Sigmoid colon (tissue), 7 donors: ENCODE results near the gene KCNB1. TPM values are rescaled to one million over a fixed set of nuclear protein-coding genes. Genes with fewer than 3 reads are reported as not detected.

Source experiments
- DNase-seq: peaks from one replicate; pipeline ENCODE4 v3.0.0-alpha.2; 2019
- H3K27ac ChIP-seq, 4 donors: fragments of 200-600 bp; sonication (generic); one replicate each; pipeline ENCODE4 v1.5.1; 2016 to 2019; ENCODE audit warnings: mild to moderate bottlenecking in 1 of 4
- H3K27me3 ChIP-seq, 3 donors: fragments of 200-600 bp; sonication (generic); one replicate each; pipeline ENCODE4 v1.5.1; 2019; ENCODE audit warnings: mild to moderate bottlenecking in 1 of 3
- H3K36me3 ChIP-seq, 4 donors: fragments of 200-600 bp; sonication (generic); one replicate each; pipeline ENCODE4 v1.5.1; 2016 to 2019
- H3K4me1 ChIP-seq, 4 donors: fragments of 200-600 bp; sonication (generic); one replicate each; pipeline ENCODE4 v1.5.1; 2017 to 2019
- H3K4me3 ChIP-seq, 4 donors: fragments of 200-600 bp; sonication (generic); one replicate each; pipeline ENCODE4 v1.5.1; 2017 to 2019; ENCODE audit warnings: mild to moderate bottlenecking in 2 of 4, moderate library complexity in 1 of 4
- H3K9me3 ChIP-seq, 4 donors: fragments of 200-600 bp in 3 of 4; sonication (generic) in 3 of 4; one replicate each; pipeline versions ENCODE4 v1.5.1 to v1.6.1; 2013 to 2019
- EP300 ChIP-seq, 4 donors: sonication (generic); formaldehyde crosslinking; IDR thresholded peaks; one replicate each; pipeline ENCODE4 v1.6.1; 2017; ENCODE audit warnings: antibody characterized with exemption in 4 of 4
- POLR2A ChIP-seq, 2 donors: fragments of 450-650 bp; IDR thresholded peaks; one replicate each; pipeline ENCODE4 v1.6.1; 2016; ENCODE audit warnings: antibody characterized with exemption in 2 of 2, mild to moderate bottlenecking in 2 of 2, moderate library complexity in 2 of 2
- POLR2AphosphoS5 ChIP-seq, 4 donors: sonication (generic); formaldehyde crosslinking; IDR thresholded peaks; one replicate each; pipeline ENCODE4 v1.6.1; 2017; ENCODE audit warnings: antibody characterized with exemption in 4 of 4
- WGBS, 2 donors: extraction: QIAGEN DNeasy Blood & Tissue Kit; methylation state at CpG; one replicate each; pipeline ENCODE4 v1.1.7; 2013; 5-methylcytosine and 5-hydroxymethylcytosine counted together
- intact Hi-C: fragments of 100-400 bp; cut with DNase I; formaldehyde crosslinking; loops from one replicate; pipeline ENCODE4 v1.15.1; 2023
- polyA plus RNA-seq, 3 donors: library from polyadenylated mRNA; stranded (reverse); fragments of 200-250 nt; gene quantifications; one replicate each; pipeline ENCODE4 v1.2.3, GENCODE V29; 2013
- total RNA-seq, 4 donors: library from RNA; depleted of rRNA; stranded (reverse); fragments of >200 nt; gene quantifications; one replicate each; pipeline ENCODE4 v1.1.0, GENCODE V29; 2016
- TF ChIP-seq, protein P1 (sequence below), 4 experiments: fragments of 450-650 bp in 3 of 4; fragments of 200-600 bp in 1 of 4; IDR thresholded peaks; one replicate each; pipeline ENCODE4 v1.5.1; 2016 to 2019; ENCODE audit warnings: antibody characterized with exemption in 4 of 4, mild to moderate bottlenecking in 3 of 4, moderate library complexity in 2 of 4
- donor health status: healthy with polysubstance abuse.
- donor health status: Bipolar disorder and iron deficiency.
- donor health status: healthy.

The KCNB1 gene
- total and polyA plus RNA-seq, 7 donors = under 0.01 to 20.6 (median 14.6) TPM; not detected in 1

DNA sequence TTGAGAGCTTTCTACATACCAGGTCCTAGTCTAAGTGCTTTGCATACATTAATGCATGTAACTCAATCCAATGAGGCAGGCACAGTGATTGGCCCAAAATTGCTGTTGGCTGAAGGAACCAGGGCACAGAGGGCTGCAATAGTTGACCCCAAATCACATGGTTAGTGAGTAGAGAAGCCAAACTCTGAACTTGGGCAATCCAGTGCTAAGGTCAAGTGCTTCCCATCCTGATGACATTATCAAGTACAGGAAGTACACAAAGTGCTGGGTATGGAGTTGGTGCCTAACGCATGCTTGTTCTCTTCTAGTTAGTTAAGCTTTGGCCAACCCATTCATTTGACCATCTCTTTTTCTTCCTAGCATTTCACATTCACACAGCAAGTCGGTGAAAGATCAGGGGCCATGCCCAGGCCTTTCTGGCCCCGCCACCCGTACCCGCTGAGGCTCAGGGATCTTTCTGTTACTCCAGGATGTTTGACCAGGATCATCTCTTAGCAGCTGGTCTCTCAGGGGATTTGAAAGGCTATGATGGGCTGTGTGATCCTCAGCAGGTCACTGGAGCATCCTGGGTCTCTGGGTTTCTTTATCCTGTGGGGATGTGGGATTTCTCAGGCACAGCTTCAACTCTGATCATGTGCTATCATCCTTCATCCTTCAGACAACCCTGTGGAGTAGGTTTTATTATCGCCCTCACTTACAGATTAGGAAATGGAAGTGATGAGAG, 7.0 kb downstream of the KCNB1 start:
- H3K4me3 ChIP-seq = no peak overlapping the region
- intact Hi-C loops = no loop called here

DNA sequence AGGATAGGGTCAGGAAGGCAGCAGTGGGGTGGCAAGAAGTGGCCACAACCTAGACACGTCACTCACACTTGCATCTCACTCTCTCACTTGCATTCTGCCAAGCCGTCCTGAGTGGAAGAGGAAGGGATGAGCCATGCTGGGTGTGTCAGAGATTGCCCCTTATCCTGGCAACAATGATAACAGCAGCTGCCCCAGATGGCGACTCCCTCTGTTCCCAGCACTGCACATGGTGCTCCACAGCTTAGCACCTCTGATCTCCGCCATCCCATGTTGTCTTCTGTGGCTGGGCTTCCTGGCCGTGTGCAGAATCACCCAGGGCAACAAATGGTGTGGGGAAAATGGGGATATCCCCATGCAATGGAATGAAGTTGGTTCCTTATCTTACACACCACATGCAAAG, 11.1 kb downstream of the KCNB1 start:
- no peak for DNase-seq
- Histone ChIP-seq H3K4me1 (peaks cover 0 to 21% (median 9%) of the 10 kb centered on the region in 4 donors), H3K9me3 (no peaks in the 10 kb centered on the region), H3K27me3 (no peaks in the 10 kb centered on the region), H3K4me3 (no peak overlapping the region), H3K36me3 (no peaks in the 10 kb centered on the region), H3K27ac (no peak overlapping the region)
- intact Hi-C loops = no loop called here
- 50 to 71% methylated on average over 5 of the region's 5 CpGs for WGBS, 2 donors
- TF ChIP-seq POLR2AphosphoS5 (IDR thresholded peaks at IDR 0.05) = no peak

More for the DNA sequence above, 7.0 kb downstream of the KCNB1 start:
- 88 to 89% methylated on average over 6 of the region's 6 CpGs for WGBS, 2 donors
- Histone ChIP-seq H3K9me3 (no peaks in the 10 kb centered on the region), H3K36me3 (peaks cover 0 to 3% (median 0%) of the 10 kb centered on the region in 4 donors), H3K4me1 (peaks cover 0 to 39% (median 22%) of the 10 kb centered on the region in 4 donors), H3K27me3 (no peaks in the 10 kb centered on the region), H3K27ac (peak overlapping the region in 2 of 4 donors; percentile 12 to 45)
- no peak for DNase-seq
- TF ChIP-seq EP300 (IDR thresholded peaks at IDR 0.05) (no peak), POLR2AphosphoS5 (IDR thresholded peaks at IDR 0.05) (no peak), POLR2A (IDR thresholded peaks at IDR 0.05) (no peak)
- TF ChIP-seq, protein P1, sequence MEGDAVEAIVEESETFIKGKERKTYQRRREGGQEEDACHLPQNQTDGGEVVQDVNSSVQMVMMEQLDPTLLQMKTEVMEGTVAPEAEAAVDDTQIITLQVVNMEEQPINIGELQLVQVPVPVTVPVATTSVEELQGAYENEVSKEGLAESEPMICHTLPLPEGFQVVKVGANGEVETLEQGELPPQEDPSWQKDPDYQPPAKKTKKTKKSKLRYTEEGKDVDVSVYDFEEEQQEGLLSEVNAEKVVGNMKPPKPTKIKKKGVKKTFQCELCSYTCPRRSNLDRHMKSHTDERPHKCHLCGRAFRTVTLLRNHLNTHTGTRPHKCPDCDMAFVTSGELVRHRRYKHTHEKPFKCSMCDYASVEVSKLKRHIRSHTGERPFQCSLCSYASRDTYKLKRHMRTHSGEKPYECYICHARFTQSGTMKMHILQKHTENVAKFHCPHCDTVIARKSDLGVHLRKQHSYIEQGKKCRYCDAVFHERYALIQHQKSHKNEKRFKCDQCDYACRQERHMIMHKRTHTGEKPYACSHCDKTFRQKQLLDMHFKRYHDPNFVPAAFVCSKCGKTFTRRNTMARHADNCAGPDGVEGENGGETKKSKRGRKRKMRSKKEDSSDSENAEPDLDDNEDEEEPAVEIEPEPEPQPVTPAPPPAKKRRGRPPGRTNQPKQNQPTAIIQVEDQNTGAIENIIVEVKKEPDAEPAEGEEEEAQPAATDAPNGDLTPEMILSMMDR (IDR thresholded peaks at IDR 0.05) = no peak

DNA sequence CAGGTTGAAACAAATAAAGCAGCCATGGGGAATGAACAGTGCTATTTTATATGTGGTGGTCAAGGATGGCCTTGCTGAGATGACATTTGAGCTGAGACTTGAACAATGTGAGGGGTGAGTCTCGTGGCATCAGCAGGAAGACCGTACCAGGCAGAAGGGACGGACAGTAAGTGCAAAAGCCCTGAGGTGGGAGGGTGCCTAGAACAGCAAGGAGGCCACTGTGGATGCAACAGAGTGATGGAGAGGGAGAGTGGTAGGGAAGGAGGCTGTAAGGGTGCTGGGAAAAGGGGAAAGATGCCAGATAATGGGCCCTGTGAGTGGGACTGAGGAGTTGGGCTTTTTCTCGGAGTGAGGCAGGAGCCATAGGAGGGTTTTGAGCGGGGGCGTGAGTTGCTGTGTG, 11.5 kb downstream of the KCNB1 start:
- peaks cover 0 to 16% (median 6%) of the 10 kb centered on the region in 4 donors for H3K4me1 ChIP-seq
- no peak overlapping the region for H3K4me3 ChIP-seq
- TF ChIP-seq POLR2A (IDR thresholded peaks at IDR 0.05) = no peak
- TF ChIP-seq EP300 (IDR thresholded peaks at IDR 0.05) = no peak
- TF ChIP-seq, protein P1 (IDR thresholded peaks at IDR 0.05) = no peak
- no peak for TF ChIP-seq POLR2AphosphoS5 (IDR thresholded peaks at IDR 0.05)
- no peak for DNase-seq
- H3K36me3 ChIP-seq = no peaks in the 10 kb centered on the region
- 73 to 80% methylated on average over 6 of the region's 6 CpGs for WGBS, 2 donors
- intact Hi-C loops = no loop called here
- H3K27me3 ChIP-seq = no peaks in the 10 kb centered on the region
- no peak overlapping the region for H3K27ac ChIP-seq
- no peaks in the 10 kb centered on the region for H3K9me3 ChIP-seq

DNA sequence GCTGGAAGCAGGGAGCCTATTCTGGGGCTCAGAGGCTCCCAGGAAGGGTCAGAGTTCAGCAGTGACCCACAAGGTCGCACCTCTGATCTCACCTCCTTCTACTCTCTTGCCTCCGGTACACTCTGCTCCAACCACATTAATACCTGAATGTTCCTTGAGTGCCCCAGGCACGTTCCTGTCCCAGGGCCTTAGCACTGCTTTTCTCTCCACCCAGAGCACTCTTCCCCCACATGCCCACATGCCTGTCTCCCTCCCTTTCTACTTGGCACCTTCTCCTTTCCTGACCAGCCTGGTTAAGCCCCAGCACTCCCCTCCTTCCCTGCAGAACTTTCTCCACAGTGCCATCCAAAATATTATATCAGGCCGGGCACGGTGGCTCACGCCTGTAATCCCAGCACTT, 13.4 kb downstream of the KCNB1 start:
- no peaks in the 10 kb centered on the region for H3K36me3 ChIP-seq
- no peaks in the 10 kb centered on the region for H3K27me3 ChIP-seq
- no peak overlapping the region for H3K27ac ChIP-seq
- H3K4me3 ChIP-seq = no peak overlapping the region
- 75 to 80% methylated on average over 6 of the region's 6 CpGs for WGBS, 2 donors
- no peak for TF ChIP-seq EP300 (IDR thresholded peaks at IDR 0.05)
- intact Hi-C loops = no loop called here
- no peak for DNase-seq
- H3K9me3 ChIP-seq = no peaks in the 10 kb centered on the region
- peaks cover 0 to 5% (median 3%) of the 10 kb centered on the region in 4 donors for H3K4me1 ChIP-seq

DNA sequence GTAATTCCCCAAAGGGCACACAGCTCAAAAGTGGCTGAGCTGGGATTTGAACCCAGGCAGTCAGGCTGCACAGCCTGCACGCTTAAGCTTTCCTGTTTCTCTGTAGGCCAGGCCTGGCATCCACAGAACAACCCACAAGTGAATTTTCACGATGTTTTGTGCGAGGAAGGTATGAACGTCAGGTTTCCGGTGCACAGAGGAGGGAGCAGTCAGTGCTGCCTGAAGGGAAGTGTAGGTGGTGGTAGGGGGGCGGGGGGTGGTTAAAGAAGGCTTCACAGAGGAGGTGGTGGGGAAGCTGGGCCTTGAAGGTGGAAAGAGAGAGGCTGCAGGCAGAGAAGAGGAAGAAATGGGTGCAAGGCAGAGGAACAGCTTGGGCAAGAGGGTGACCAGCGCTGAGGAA, 14.1 kb downstream of the KCNB1 start:
- Histone ChIP-seq H3K27ac (no peak overlapping the region), H3K27me3 (no peaks in the 10 kb centered on the region), H3K9me3 (no peaks in the 10 kb centered on the region), H3K4me3 (no peak overlapping the region), H3K4me1 (peaks cover 0 to 5% (median 3%) of the 10 kb centered on the region in 4 donors), H3K36me3 (no peaks in the 10 kb centered on the region)
- DNase-seq = no peak
- WGBS, 2 donors = 75 to 81% methylated on average over 7 of the region's 7 CpGs
- intact Hi-C loops = no loop called here
- no peak for TF ChIP-seq POLR2AphosphoS5 (IDR thresholded peaks at IDR 0.05)
- TF ChIP-seq, protein P1 (IDR thresholded peaks at IDR 0.05) = no peak
- TF ChIP-seq EP300 (IDR thresholded peaks at IDR 0.05) = no peak
- no peak for TF ChIP-seq POLR2A (IDR thresholded peaks at IDR 0.05)
